ENCODE measurements around the gene PLCD3. TPM values are rescaled to one million over a fixed set of nuclear protein-coding genes. Genes with fewer than 3 reads are reported as not detected.

The PLCD3 gene
- polyA plus RNA-seq, 1 donor (not counting 4 experiments of a cell fraction or from before 2014, with no cell fraction given) = 53.3 TPM

GRCh38 chr17:45086391-45086790 is 45.9 kb downstream of the PLCD3 start:
- Histone ChIP-seq H3K36me3 (ENCODE audit: control insufficient read depth in 2 of 2, extremely low read depth in 1 of 2, insufficient read depth in 2 of 2, low read length in 2 of 2) (peaks cover 40 to 44% of the 10 kb centered on the region in 2 experiments), H3K27ac (ENCODE audit: control insufficient read depth, insufficient read depth, low read length) (no peak overlapping the region), H3K27me3 (ENCODE audit: control insufficient read depth, extremely low read depth, insufficient read depth, low read length) (no peaks in the 10 kb centered on the region), H4K20me1 (ENCODE audit: control insufficient read depth, extremely low read depth, insufficient read depth, low read length) (no peaks in the 10 kb centered on the region), H3K9me3 (ENCODE audit: control insufficient read depth, low read depth, low read length) (no peaks in the 10 kb centered on the region), H2AFZ (ENCODE audit: control insufficient read depth, low read length) (no peak overlapping the region), H3K4me1 (ENCODE audit: control insufficient read depth, extremely low read depth, insufficient read depth, low read length) (no peaks in the 10 kb centered on the region), H3K4me3 (ENCODE audit: control insufficient read depth in 2 of 3, extremely low read depth in 1 of 3, insufficient read depth in 2 of 3, low read depth in 1 of 3, low read length in 3 of 3) (no peak overlapping the region), H3K4me2 (ENCODE audit: control insufficient read depth, extremely low read depth, insufficient read depth, low read depth, low read length) (no peak overlapping the region), H3K9ac (ENCODE audit: control insufficient read depth, extremely low read depth, insufficient read depth, low read length) (no peak overlapping the region), H3K9me1 (ENCODE audit: control insufficient read depth, extremely low read depth, insufficient read depth, low read length) (no peaks in the 10 kb centered on the region), H3K79me2 (ENCODE audit: control insufficient read depth, insufficient read depth, low read length) (peaks cover 6% of the 10 kb centered on the region)
- DNase-seq (ENCODE audit: low read depth, low spot score) (no peak), FAIRE-seq (no peak)
- dilution Hi-C loops (cut with MboI; ENCODE audit: extremely low pct_ligation_motif_present, low sequenced_read_pairs) = no loop called here
- TF ChIP-seq EZH2 (IDR thresholded peaks at IDR 0.05; ENCODE audit: low read length) (no peak), CTCF (optimal IDR thresholded peaks at IDR 0.05 in 1 of 3, IDR thresholded peaks at IDR 0.05 in 1 of 3, conservative IDR thresholded peaks at IDR 0.05 in 1 of 3; ENCODE audit: extremely low read depth in 1 of 3, insufficient read depth in 2 of 3, low read length in 3 of 3) (no peak)

GRCh38 chr17:45081047-45081703 is 51.1 kb downstream of the PLCD3 start:
- TF ChIP-seq EZH2 (IDR thresholded peaks at IDR 0.05; ENCODE audit: low read length) = no peak
- TF ChIP-seq CTCF (optimal IDR thresholded peaks at IDR 0.05 in 1 of 3, IDR thresholded peaks at IDR 0.05 in 1 of 3, conservative IDR thresholded peaks at IDR 0.05 in 1 of 3; ENCODE audit: extremely low read depth in 1 of 3, insufficient read depth in 2 of 3, low read length in 3 of 3) = no peak
- DNase-seq (ENCODE audit: low read depth, low spot score) = no peak
- Histone ChIP-seq H3K79me2 (ENCODE audit: control insufficient read depth, insufficient read depth, low read length) (peaks cover 39% of the 10 kb centered on the region), H3K36me3 (ENCODE audit: control insufficient read depth in 2 of 2, extremely low read depth in 1 of 2, insufficient read depth in 2 of 2, low read length in 2 of 2) (peaks cover 16 to 21% of the 10 kb centered on the region in 2 experiments), H3K27me3 (ENCODE audit: control insufficient read depth, extremely low read depth, insufficient read depth, low read length) (no peaks in the 10 kb centered on the region), H4K20me1 (ENCODE audit: control insufficient read depth, extremely low read depth, insufficient read depth, low read length) (peaks cover 4% of the 10 kb centered on the region), H3K27ac (ENCODE audit: control insufficient read depth, insufficient read depth, low read length) (no peak overlapping the region), H3K4me1 (ENCODE audit: control insufficient read depth, extremely low read depth, insufficient read depth, low read length) (peaks cover 9% of the 10 kb centered on the region), H3K4me2 (ENCODE audit: control insufficient read depth, extremely low read depth, insufficient read depth, low read depth, low read length) (no peak overlapping the region), H3K9me1 (ENCODE audit: control insufficient read depth, extremely low read depth, insufficient read depth, low read length) (no peaks in the 10 kb centered on the region), H3K9me3 (ENCODE audit: control insufficient read depth, low read depth, low read length) (no peaks in the 10 kb centered on the region), H3K4me3 (ENCODE audit: control insufficient read depth in 2 of 3, extremely low read depth in 1 of 3, insufficient read depth in 2 of 3, low read depth in 1 of 3, low read length in 3 of 3) (no peak overlapping the region), H2AFZ (ENCODE audit: control insufficient read depth, low read length) (no peak overlapping the region), H3K9ac (ENCODE audit: control insufficient read depth, extremely low read depth, insufficient read depth, low read length) (no peak overlapping the region)
- FAIRE-seq = no peak
- dilution Hi-C loops (cut with MboI; ENCODE audit: extremely low pct_ligation_motif_present, low sequenced_read_pairs) = no loop called here
